PC-9 (cell line): Measurements from ENCODE around the gene CLBA1. TPM values are rescaled to one million over a fixed set of nuclear protein-coding genes. Genes with fewer than 3 reads are reported as not detected.

Source experiments
- BruUV-seq: library from RNA; stranded (reverse); fragments of 400-500 nt; replicated peaks from 2 replicates; lab custom pipeline; 2021; lab: Mats Ljungman, UMichigan
- CTCF ChIA-PET: fragments of 300-600 bp; sonication (Branson Sonifier 250); formaldehyde crosslinking; loops from one replicate; lab custom pipeline; 2022; ENCODE audit warnings: antibody characterized with exemption; lab: Charles Lee
- POLR2A ChIA-PET: fragments of 300-600 bp; sonication (Branson Sonifier 250); formaldehyde crosslinking; loops from one replicate; lab custom pipeline; 2022; ENCODE audit warnings: antibody characterized with exemption; ENCODE audit not compliant: unreplicated experiment; lab: Charles Lee
- DNase-seq, 2 experiments: peaks; one replicate each; pipeline versions ENCODE4 v3.0.0 to v3.0.0-alpha.2; 2015 to 2022; ENCODE audit warnings: mixed read lengths in 1 of 2
- H2AFZ ChIP-seq: fragments of 200-600 bp; sonication (generic); 2 replicates; pipeline ENCODE4 v1.8.1; 2017; ENCODE audit warnings: antibody characterized with exemption
- H3F3A ChIP-seq: fragments of 200-600 bp; sonication (generic); 2 replicates; pipeline ENCODE4 v1.8.1; 2017; ENCODE audit warnings: antibody characterized with exemption, mild to moderate bottlenecking, low read depth; ENCODE audit not compliant: insufficient read depth
- H3K27ac ChIP-seq: fragments of 200-600 bp; sonication (generic); 2 replicates; pipeline ENCODE4 v1.6.1; 2016; ENCODE audit warnings: mixed run types
- H3K27me3 ChIP-seq: fragments of 200-600 bp; sonication (generic); 2 replicates; pipeline ENCODE4 v1.6.1; 2016; ENCODE audit warnings: low read depth, mixed run types; ENCODE audit not compliant: insufficient read depth
- H3K36me3 ChIP-seq: fragments of 200-600 bp; sonication (generic); 2 replicates; pipeline ENCODE4 v1.6.1; 2016; ENCODE audit warnings: low read depth, mixed run types
- H3K4me1 ChIP-seq: fragments of 200-600 bp; sonication (generic); replicated peaks from 2 replicates; pipeline ENCODE4 v1.6.1; 2016; ENCODE audit warnings: mixed run types; ENCODE audit not compliant: insufficient read depth
- H3K4me2 ChIP-seq: fragments of 200-600 bp; sonication (generic); 2 replicates; pipeline ENCODE4 v1.6.1; 2017; ENCODE audit warnings: mixed run types
- H3K4me3 ChIP-seq: fragments of 200-600 bp; sonication (generic); 2 replicates; pipeline ENCODE4 v1.6.1; 2016; ENCODE audit warnings: mixed run types
- H3K79me2 ChIP-seq: fragments of 200-600 bp; sonication (generic); 2 replicates; pipeline ENCODE4 v1.6.1; 2017; ENCODE audit warnings: low read depth, mixed run types
- H3K9me2 ChIP-seq: fragments of 200-600 bp; sonication (generic); 2 replicates; pipeline ENCODE4 v1.8.1; 2017; ENCODE audit warnings: mild to moderate bottlenecking; ENCODE audit not compliant: insufficient read depth
- H3K9me3 ChIP-seq: fragments of 200-600 bp; sonication (generic); 2 replicates; pipeline ENCODE4 v1.8.1; 2016; ENCODE audit warnings: low read depth; ENCODE audit not compliant: insufficient read depth
- H4K20me1 ChIP-seq: fragments of 200-600 bp; sonication (generic); 2 replicates; pipeline ENCODE4 v1.8.1; 2017; ENCODE audit not compliant: insufficient read depth
- CTCF ChIP-seq: fragments of 200-600 bp; sonication (generic); conservative IDR thresholded peaks from 2 replicates; pipeline ENCODE4 v1.6.1; 2017; ENCODE audit warnings: mixed run types, antibody characterized with exemption, mild to moderate bottlenecking, moderate library complexity
- EZH2 ChIP-seq: fragments of 200-600 bp; sonication (generic); IDR thresholded peaks from 2 replicates; pipeline ENCODE4 v1.8.0; 2017; ENCODE audit warnings: antibody characterized with exemption, low read depth
- intact Hi-C: fragments of 100-400 bp; cut with micrococcal nuclease; formaldehyde crosslinking; loops from one replicate; pipeline ENCODE4 v1.10.0; 2022; ENCODE audit not compliant: unreplicated experiment
- total RNA-seq: library from RNA; stranded (reverse); gene quantifications from 2 replicates; pipeline ENCODE4 v1.2.3, GENCODE V29; 2021

The CLBA1 gene
- total RNA-seq, 1 experiment from 2014 or later, result 12.6 TPM

- no TSS peak for BruUV-seq
- no peak for DNase-seq
- CTCF ChIA-PET, result no interaction called here
- Histone ChIP-seq H3K27me3 (no peaks in the 10 kb centered on the region), H3K9me3 (no peaks in the 10 kb centered on the region), H3K4me2 (no peak overlapping the region), H3K4me3 (no peak overlapping the region), H3K9me2 (no peaks in the 10 kb centered on the region), H3K36me3 (no peaks in the 10 kb centered on the region), H3K4me1 (no peaks in the 10 kb centered on the region), H3F3A (peaks cover 5% of the 10 kb centered on the region; the same call in 1 of the 2 replicates), H3K79me2 (no peaks in the 10 kb centered on the region), H3K27ac (no peak overlapping the region), H2AFZ (no peak overlapping the region), H4K20me1 (no peaks in the 10 kb centered on the region)
- TF ChIP-seq EZH2 (no peak), CTCF (no peak)
- POLR2A ChIA-PET, result interaction anchor here (0.6 kb wide), 1 partner anchor 21 kb away, joined by 5 read pairs; no protein-coding TSS in a partner anchor
- intact Hi-C loops, result no loop called here
Observed at GRCh38 chr14:105041841-105042765, 56.5 kb downstream of the CLBA1 start.

GRCh38 chr14:105042813-105043212, 57.2 kb downstream of the CLBA1 start:
- no peaks in the 10 kb centered on the region for H3K9me3 ChIP-seq
- ChIA-PET POLR2A (no interaction called here), CTCF (no interaction called here)
- no peak overlapping the region for H3K27ac ChIP-seq
- TF ChIP-seq EZH2 (no peak), CTCF (no peak)
- BruUV-seq, result no TSS peak
- intact Hi-C loops, result no loop called here
- H3K9me2 ChIP-seq, result no peaks in the 10 kb centered on the region
- H3K36me3 ChIP-seq, result no peaks in the 10 kb centered on the region
- no peak overlapping the region for H3K4me3 ChIP-seq
- H4K20me1 ChIP-seq, result no peaks in the 10 kb centered on the region
- peaks cover 3% of the 10 kb centered on the region; the same call in 1 of the 2 replicates for H3F3A ChIP-seq
- H3K4me1 ChIP-seq, result no peaks in the 10 kb centered on the region
- H3K4me2 ChIP-seq, result no peak overlapping the region
- H3K79me2 ChIP-seq, result no peaks in the 10 kb centered on the region
- DNase-seq, result no peak
- H2AFZ ChIP-seq, result no peak overlapping the region
- H3K27me3 ChIP-seq, result no peaks in the 10 kb centered on the region

GRCh38 chr14:105043641-105044040, 58.1 kb downstream of the CLBA1 start:
- intact Hi-C loops, result loop anchor here (2.0 kb wide), 1 partner anchor 147 kb away; no protein-coding TSS in a partner anchor
- no peak overlapping the region for H2AFZ ChIP-seq
- CTCF ChIA-PET, result interaction anchor here (0.6 kb wide), 1 partner anchor 22 kb away, joined by 3 read pairs; no protein-coding TSS in a partner anchor
- TF ChIP-seq EZH2, result no peak
- no peak for TF ChIP-seq CTCF
- POLR2A ChIA-PET, result no interaction called here
- no peaks in the 10 kb centered on the region for H3K79me2 ChIP-seq
- H3K4me1 ChIP-seq, result no peaks in the 10 kb centered on the region
- no TSS peak for BruUV-seq
- no peak overlapping the region for H3K4me3 ChIP-seq
- no peaks in the 10 kb centered on the region for H3K36me3 ChIP-seq
- no peak for DNase-seq
- no peaks in the 10 kb centered on the region for H4K20me1 ChIP-seq
- no peaks in the 10 kb centered on the region for H3K27me3 ChIP-seq
- no peaks in the 10 kb centered on the region for H3K9me2 ChIP-seq
- H3K4me2 ChIP-seq, result no peak overlapping the region
- H3K9me3 ChIP-seq, result no peaks in the 10 kb centered on the region
- H3K27ac ChIP-seq, result no peak overlapping the region
- peaks cover 3% of the 10 kb centered on the region; the same call in 1 of the 2 replicates for H3F3A ChIP-seq

Other genes starting within 250 kb of the CLBA1 start
- 85.8 and 116 TPM in 2 replicates for gene SIVA1, start 232.6 kb upstream of the CLBA1 start, total RNA-seq
- 107 and 144 TPM in 2 replicates for gene AKT1, start 190.0 kb upstream of the CLBA1 start, total RNA-seq
- 4.2 and 6.1 TPM in 2 replicates for gene ZBTB42, start 184.7 kb upstream of the CLBA1 start, total RNA-seq
- 25.7 and 26.4 TPM in 2 replicates for gene CEP170B, start 120.5 kb upstream of the CLBA1 start, total RNA-seq
- 0.05 TPM in 1 of 2 replicates, not detected in the other for gene PLD4, start 60.9 kb upstream of the CLBA1 start, total RNA-seq
- gene AHNAK2, start 7.4 kb upstream of the CLBA1 start, total RNA-seq, result 30.8 and 38.9 TPM in 2 replicates
- gene CDCA4, start 35.3 kb downstream of the CLBA1 start, total RNA-seq, result 24.9 and 27.7 TPM in 2 replicates
- gene GPR132, start 79.6 kb downstream of the CLBA1 start, total RNA-seq, result 0.98 TPM in 1 of 2 replicates, not detected in the other
- gene JAG2, start 183.0 kb downstream of the CLBA1 start, total RNA-seq, result 17.8 and 20.5 TPM in 2 replicates
- gene NUDT14, start 195.5 kb downstream of the CLBA1 start, total RNA-seq, result 37.0 and 47.9 TPM in 2 replicates